H1 (cell line): ENCODE measurements around the gene LAMTOR5. TPM values are rescaled to one million over a fixed set of nuclear protein-coding genes. Genes with fewer than 3 reads are reported as not detected.

Experiments used
- CTCF ChIA-PET: fragments of 300-600 bp; sonication (Branson Sonifier 250); formaldehyde crosslinking; loops from one replicate; lab custom pipeline; 2021; ENCODE audit not compliant: partially characterized antibody; lab: Charles Lee
- POLR2A ChIA-PET: fragments of 300-600 bp; sonication (Branson Sonifier 250); formaldehyde crosslinking; loops from one replicate; lab custom pipeline; 2021; ENCODE audit warnings: inconsistent platforms; ENCODE audit not compliant: partially characterized antibody; lab: Charles Lee
- DNase-seq, 2 experiments: peaks; one replicate each; pipeline versions ENCODE4 v3.0.0 to v3.0.0-alpha.2; 2010 to 2022; ENCODE audit warnings: low spot score in 2 of 2, low read depth in 1 of 2, mixed read lengths in 1 of 2
- FAIRE-seq: peaks from 2 replicates; lab custom pipeline; 2011; peaks lifted over from hg19 to GRCh38; lab: Jason Lieb, UNC
- H2AFZ ChIP-seq: 2 replicates; pipeline ENCODE4 v1.8.1; 2012; ENCODE audit warnings: low read length, inconsistent platforms
- H2AK5ac ChIP-seq: 2 replicates; pipeline ENCODE4 v1.6.1; 2013; ENCODE audit warnings: low read depth, low read length
- H2BK120ac ChIP-seq: replicated peaks from 2 replicates; pipeline ENCODE3; 2013; ENCODE audit warnings: low read depth, low read length, inconsistent platforms
- H2BK12ac ChIP-seq: 2 replicates; pipeline ENCODE4 v1.6.1; 2013; ENCODE audit warnings: low read depth, low read length
- H2BK15ac ChIP-seq: 2 replicates; pipeline ENCODE4 v1.6.1; 2013; ENCODE audit warnings: low read length
- H2BK20ac ChIP-seq: 2 replicates; pipeline ENCODE4 v1.6.1; 2013; ENCODE audit warnings: low read length
- H2BK5ac ChIP-seq: 2 replicates; pipeline ENCODE4 v1.6.1; 2013; ENCODE audit warnings: low read depth, low read length
- H3K14ac ChIP-seq: 2 replicates; pipeline ENCODE4 v1.6.1; 2013; ENCODE audit warnings: inconsistent platforms; ENCODE audit not compliant: insufficient read length
- H3K18ac ChIP-seq: 2 replicates; pipeline ENCODE4 v1.6.1; 2013; ENCODE audit warnings: low read length; ENCODE audit errors: extremely low read depth
- H3K23ac ChIP-seq: 2 replicates; pipeline ENCODE4 v1.6.1; 2013; ENCODE audit warnings: inconsistent platforms; ENCODE audit not compliant: insufficient read length
- H3K23me2 ChIP-seq: 2 replicates; pipeline ENCODE4 v1.6.1; 2013; ENCODE audit warnings: low read depth, low read length
- H3K27ac ChIP-seq: 2 replicates; pipeline ENCODE4 v1.6.1; 2011; ENCODE audit warnings: low read depth, low read length, inconsistent platforms
- H3K27me3 ChIP-seq, 4 experiments: replicated peaks in 1 of 4; 1 replicate in 1 of 4; 2 replicates in 3 of 4; pipeline versions ENCODE4 v1.6.1 to v1.8.1; 2011 to 2013; ENCODE audit warnings: low read length in 3 of 4, mild to moderate bottlenecking in 3 of 4, inconsistent platforms in 2 of 4, mixed read lengths in 2 of 4, moderate library complexity in 1 of 4; ENCODE audit not compliant: control insufficient read depth in 3 of 4, insufficient read depth in 3 of 4; ENCODE audit errors: extremely low read depth in 1 of 4
- H3K36me3 ChIP-seq, 4 experiments: 2 replicates each; pipeline versions ENCODE4 v1.6.1 to v1.8.1; 2011 to 2013; ENCODE audit warnings: mild to moderate bottlenecking in 4 of 4, low read length in 3 of 4, moderate library complexity in 2 of 4, control low read depth in 1 of 4, inconsistent platforms in 1 of 4; ENCODE audit not compliant: insufficient read depth in 4 of 4, control insufficient read depth in 2 of 4
- H3K4ac ChIP-seq: replicated peaks from 2 replicates; pipeline ENCODE3; 2013; ENCODE audit warnings: low read length, low read depth, mixed read lengths, inconsistent platforms; ENCODE audit not compliant: insufficient read length
- H3K4me1 ChIP-seq, 4 experiments: replicated peaks in 1 of 4; 1 replicate in 1 of 4; 2 replicates in 3 of 4; pipeline versions ENCODE4 v1.6.1 to v1.8.1; 2011 to 2013; ENCODE audit warnings: low read length in 3 of 4, inconsistent platforms in 2 of 4, mixed read lengths in 1 of 4; ENCODE audit not compliant: insufficient read depth in 4 of 4, control insufficient read depth in 3 of 4
- H3K4me2 ChIP-seq, 2 experiments: 2 replicates each; pipeline versions ENCODE4 v1.6.1 to v1.8.1; 2011 to 2013; ENCODE audit warnings: low read depth in 2 of 2, low read length in 2 of 2, control low read depth in 1 of 2, inconsistent platforms in 1 of 2, mild to moderate bottlenecking in 1 of 2; ENCODE audit not compliant: insufficient read depth in 1 of 2
- H3K4me3 ChIP-seq, 4 experiments: fragments of 200-600, 300-600 bp in 1 of 4; sonication (generic), shearing (Covaris generic), sonication (Bioruptor Twin) in 1 of 4; 2 replicates each; pipeline versions ENCODE4 v1.5.1 to v1.8.1; 2011 to 2016; ENCODE audit warnings: low read length in 4 of 4, low read depth in 3 of 4, control low read depth in 2 of 4, inconsistent platforms in 2 of 4, mild to moderate bottlenecking in 2 of 4, mixed read lengths in 1 of 4, moderate library complexity in 1 of 4; ENCODE audit not compliant: insufficient read depth in 2 of 4; ENCODE audit errors: extremely low read depth in 1 of 4
- H3K56ac ChIP-seq: replicated peaks from 2 replicates; pipeline ENCODE3; 2013; ENCODE audit warnings: low read depth, mild to moderate bottlenecking, mixed read lengths, low read length, inconsistent platforms; ENCODE audit not compliant: insufficient read length
- H3K79me1 ChIP-seq: 2 replicates; pipeline ENCODE4 v1.6.1; 2013; ENCODE audit warnings: low read depth, low read length, control low read depth
- H3K79me2 ChIP-seq, 2 experiments: 2 replicates each; pipeline versions ENCODE4 v1.6.1 to v1.8.1; 2012 to 2013; ENCODE audit warnings: low read length in 2 of 2, mild to moderate bottlenecking in 2 of 2, inconsistent platforms in 1 of 2; ENCODE audit not compliant: insufficient read depth in 2 of 2, control insufficient read depth in 1 of 2
- H3K9ac ChIP-seq, 4 experiments: replicated peaks in 1 of 4; 1 replicate in 1 of 4; 2 replicates in 3 of 4; pipeline versions ENCODE4 v1.6.1 to v1.8.1; 2011 to 2013; ENCODE audit warnings: low read depth in 3 of 4, low read length in 3 of 4, control low read depth in 2 of 4, mild to moderate bottlenecking in 2 of 4, moderate library complexity in 2 of 4, inconsistent platforms in 1 of 4; ENCODE audit errors: extremely low read depth in 1 of 4
- H3K9me3 ChIP-seq, 2 experiments: 2 replicates each; pipeline versions ENCODE4 v1.6.1 to v1.8.1; 2012 to 2013; ENCODE audit warnings: mild to moderate bottlenecking in 2 of 2, moderate library complexity in 2 of 2, control low read depth in 1 of 2, inconsistent platforms in 1 of 2, low read depth in 1 of 2, low read length in 1 of 2, mixed read lengths in 1 of 2; ENCODE audit not compliant: insufficient read depth in 2 of 2
- H4K20me1 ChIP-seq, 2 experiments: replicated peaks in 1 of 2; 2 replicates each; pipeline versions ENCODE3 to v1.8.1; 2011 to 2013; ENCODE audit warnings: inconsistent platforms in 2 of 2, low read length in 2 of 2, mild to moderate bottlenecking in 1 of 2; ENCODE audit not compliant: insufficient read depth in 2 of 2, control insufficient read depth in 1 of 2
- H4K5ac ChIP-seq: 2 replicates; pipeline ENCODE4 v1.6.1; 2013; ENCODE audit warnings: low read length, low read depth, mixed read lengths, inconsistent platforms; ENCODE audit not compliant: insufficient read length
- H4K8ac ChIP-seq: 2 replicates; pipeline ENCODE4 v1.8.0; 2013; ENCODE audit warnings: mild to moderate bottlenecking, moderate library complexity, low read length, inconsistent platforms; ENCODE audit not compliant: insufficient read depth; ENCODE audit errors: extremely low read depth
- H4K91ac ChIP-seq: replicated peaks from 2 replicates; pipeline ENCODE3; 2013; ENCODE audit warnings: low read length, mixed read lengths, inconsistent platforms; ENCODE audit not compliant: insufficient read length
- CBX8 ChIP-seq: fragments of 300-800, 300-1000 bp; sonication (generic); IDR thresholded peaks from 2 replicates; pipeline ENCODE4 v1.7.1; 2016; ENCODE audit warnings: low read depth, low read length, borderline replicate concordance
- CTBP2 ChIP-seq: IDR thresholded peaks from 2 replicates; pipeline ENCODE4 v1.7.0; 2011; ENCODE audit warnings: borderline replicate concordance, mild to moderate bottlenecking, moderate library complexity, mixed read lengths, low read length; ENCODE audit not compliant: insufficient read depth, insufficient read length
- EP300 ChIP-seq, 2 experiments: IDR thresholded peaks; 1 replicate in 1 of 2; 2 replicates in 1 of 2; pipeline ENCODE4 v1.6.1; 2011 to 2012; ENCODE audit warnings: low read depth in 2 of 2, low read length in 2 of 2, mild to moderate bottlenecking in 2 of 2, borderline replicate concordance in 1 of 2, inconsistent platforms in 1 of 2, moderate library complexity in 1 of 2
- FOSL1 ChIP-seq: IDR thresholded peaks from 2 replicates; pipeline ENCODE4 v1.6.1; 2011; ENCODE audit warnings: mild to moderate bottlenecking, low read depth, low read length, moderate library complexity; ENCODE audit not compliant: insufficient read depth
- GABPA ChIP-seq: IDR thresholded peaks from 2 replicates; pipeline ENCODE4 v1.6.1; 2011; ENCODE audit warnings: mild to moderate bottlenecking, low read length, moderate library complexity, borderline replicate concordance; ENCODE audit not compliant: insufficient read depth
- RAD21 ChIP-seq, 2 experiments: IDR thresholded peaks in 1 of 2; conservative IDR thresholded peaks in 1 of 2; 2 replicates each; pipeline ENCODE4 v1.6.1; 2011; ENCODE audit warnings: low read depth in 2 of 2, low read length in 2 of 2, improper control_type of control experiment in 1 of 2, inconsistent platforms in 1 of 2, mild to moderate bottlenecking in 1 of 2, moderate library complexity in 1 of 2
- RFX5 ChIP-seq: IDR thresholded peaks from 2 replicates; pipeline ENCODE4 v1.6.1; 2011; ENCODE audit warnings: low read depth, low read length, improper control_type of control experiment, borderline replicate concordance
- RXRA ChIP-seq: IDR thresholded peaks from 2 replicates; pipeline ENCODE4 v1.6.1; 2011; ENCODE audit warnings: low read depth, mild to moderate bottlenecking, low read length, moderate library complexity; ENCODE audit not compliant: insufficient read depth
- SUZ12 ChIP-seq: fragments of 200-600 bp; sonication (generic); IDR thresholded peaks from 2 replicates; pipeline ENCODE4 v1.6.1; 2012; ENCODE audit warnings: mild to moderate bottlenecking, inconsistent platforms, low read length, moderate library complexity, mixed read lengths
- TAF7 ChIP-seq: optimal IDR thresholded peaks from 2 replicates; pipeline ENCODE3; 2011; ENCODE audit warnings: low read depth, mild to moderate bottlenecking, inconsistent platforms, low read length, moderate library complexity, borderline replicate concordance
- TBP ChIP-seq: IDR thresholded peaks from 2 replicates; pipeline ENCODE4 v1.6.1; 2011; ENCODE audit warnings: low read depth, low read length, improper control_type of control experiment
- TEAD4 ChIP-seq: IDR thresholded peaks from 2 replicates; pipeline ENCODE4 v1.6.1; 2012; ENCODE audit warnings: low read depth, low read length, inconsistent platforms, mixed read lengths
- WGBS, 2 experiments: shearing (Covaris generic) in 1 of 2; methylation state at CpG; one replicate each; pipeline versions ENCODE4 v1.1.6 to v1.1.7; 2013 to 2015; ENCODE audit warnings: low lambda C conversion rate in 2 of 2, mixed read lengths in 2 of 2, inconsistent platforms in 1 of 2, low coverage in 1 of 2, missing lambda C conversion rate in 1 of 2; ENCODE audit not compliant: insufficient replicate concordance in 2 of 2, insufficient coverage in 1 of 2, insufficient read length in 1 of 2; ENCODE audit errors: extremely low coverage in 1 of 2, missing lambda C conversion rate in 1 of 2; 5-methylcytosine and 5-hydroxymethylcytosine counted together
- polyA plus RNA-seq, 7 experiments: library from polyadenylated mRNA; depleted of rRNA in 3 of 7; stranded (reverse) in 5 of 7; unstranded in 2 of 7; fragments of >200 nt in 5 of 7; fragments of 200-250 nt in 2 of 7; gene quantifications; 1 replicate in 5 of 7; 2 replicates in 1 of 7; 4 replicates in 1 of 7; pipeline versions ENCODE4 v1.2.1 to v1.2.3, GENCODE V29; 2011 to 2013; ENCODE audit warnings: missing spikeins in 2 of 7, mixed read lengths in 2 of 7
- total RNA-seq: library from RNA; stranded (reverse); fragmentation: NEBNext Ultra II Directional; extraction: Animal tissue kit (Norgen Biotek cat#: 25700); gene quantifications from 2 replicates; pipeline ENCODE4 v1.2.1, GENCODE V29; 2021
- TF ChIP-seq, protein P1 (sequence below): IDR thresholded peaks from 2 replicates; pipeline ENCODE4 v1.6.1; 2011; ENCODE audit warnings: low read depth, mild to moderate bottlenecking, low read length; ENCODE audit not compliant: insufficient read depth

Gene LAMTOR5
- total and polyA plus RNA-seq, 2 of the 8 experiments (the other 6 are each of a cell fraction or from before 2014, with no cell fraction given), result 84.4 to 297 TPM

DNA sequence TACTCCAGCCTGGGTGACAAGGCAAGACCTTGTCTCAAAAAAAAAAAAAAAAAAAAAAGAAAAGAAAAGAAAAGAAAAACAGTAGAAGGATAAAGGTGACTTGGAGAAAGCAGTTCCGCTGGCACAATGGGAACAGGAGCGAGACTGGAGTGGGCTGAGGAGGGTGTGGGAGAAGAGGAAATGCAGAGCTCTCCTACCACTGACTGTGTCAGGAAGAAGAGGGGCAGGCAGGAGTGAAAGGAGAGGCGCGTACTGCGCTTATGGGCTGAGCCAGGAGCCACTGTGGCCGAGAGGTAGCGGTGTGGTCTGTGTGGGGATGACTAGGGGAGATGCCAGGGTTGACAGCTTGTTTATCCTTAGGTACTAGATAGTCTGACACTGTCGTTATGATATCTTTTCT lies 37.1 kb upstream of the LAMTOR5 start:
- no peak for DNase-seq
- Histone ChIP-seq H2BK20ac (no peak overlapping the region), H2AFZ (no peak overlapping the region), H4K20me1 (no peaks in the 10 kb centered on the region), H3K4ac (no peak overlapping the region), H4K91ac (no peak overlapping the region), H2AK5ac (no peak overlapping the region), H3K36me3 (no peaks in the 10 kb centered on the region), H3K4me1 (no peaks in the 10 kb centered on the region; a peak in 2 of 7 replicates), H3K79me2 (no peaks in the 10 kb centered on the region), H3K4me3 (no peak overlapping the region), H2BK120ac (no peak overlapping the region), H3K9me3 (no peaks in the 10 kb centered on the region), H4K5ac (no peak overlapping the region), H3K23me2 (no peaks in the 10 kb centered on the region), H2BK5ac (no peak overlapping the region), H3K18ac (no peak overlapping the region), H4K8ac (no peak overlapping the region), H3K79me1 (no peaks in the 10 kb centered on the region), H3K4me2 (no peak overlapping the region), H3K27ac (no peak overlapping the region), H3K56ac (no peak overlapping the region), H3K27me3 (no peaks in the 10 kb centered on the region), H3K23ac (no peak overlapping the region), H2BK15ac (no peak overlapping the region), H3K9ac (no peak overlapping the region), H3K14ac (no peak overlapping the region), H2BK12ac (no peak overlapping the region)
- 81% methylated on average over 8 of the region's 8 CpGs; no CpG with 5 or more reads in 1 of the 2 experiments for WGBS, 2 experiments
- ChIA-PET CTCF (interaction anchor here (1.2 to 35.1 kb wide), 4 partner anchors 11 to 32 kb away, joined by 3 to 828 read pairs (median 239); partner anchors contain the start of genes LAMTOR5 and PROK1), POLR2A (no interaction called here)
- no peak for FAIRE-seq
- no peak for TF ChIP-seq GABPA
- no peak for TF ChIP-seq RXRA
- no peak for TF ChIP-seq RFX5
- TF ChIP-seq EP300 (IDR thresholded peaks at IDR 0.05; ENCODE audit: borderline replicate concordance in 1 of 2, low read depth in 2 of 2, low read length in 2 of 2), result no peak
- TF ChIP-seq TEAD4, result no peak
- no peak for TF ChIP-seq FOSL1
- no peak for TF ChIP-seq SUZ12
- no peak for TF ChIP-seq RAD21 (IDR thresholded peaks at IDR 0.05 in 1 of 2, conservative IDR thresholded peaks at IDR 0.05 in 1 of 2; ENCODE audit: low read depth in 2 of 2, low read length in 2 of 2)
- no peak for TF ChIP-seq CBX8
- no peak for TF ChIP-seq TAF7
- TF ChIP-seq CTBP2, result no peak
- TF ChIP-seq, protein P1, sequence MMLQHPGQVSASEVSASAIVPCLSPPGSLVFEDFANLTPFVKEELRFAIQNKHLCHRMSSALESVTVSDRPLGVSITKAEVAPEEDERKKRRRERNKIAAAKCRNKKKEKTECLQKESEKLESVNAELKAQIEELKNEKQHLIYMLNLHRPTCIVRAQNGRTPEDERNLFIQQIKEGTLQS, result no peak
- no peak for TF ChIP-seq TBP
